H1 (cell line): ENCODE results near the gene ASTN1.

Experiments used
- CBX8 ChIP-seq: fragments of 300-800, 300-1000 bp; sonication (generic); IDR thresholded peaks from 2 replicates; pipeline ENCODE4 v1.7.1; 2016; ENCODE audit warnings: low read depth, low read length, borderline replicate concordance
- CEBPB ChIP-seq: IDR thresholded peaks from 2 replicates; pipeline ENCODE4 v1.6.1; 2012; ENCODE audit warnings: low read depth, low read length
- CREB1 ChIP-seq: IDR thresholded peaks from 2 replicates; pipeline ENCODE4 v1.6.1; 2012; ENCODE audit warnings: inconsistent platforms
- EP300 ChIP-seq, 2 experiments: IDR thresholded peaks; 1 replicate in 1 of 2; 2 replicates in 1 of 2; pipeline ENCODE4 v1.6.1; 2011 to 2012; ENCODE audit warnings: low read depth in 2 of 2, low read length in 2 of 2, mild to moderate bottlenecking in 2 of 2, borderline replicate concordance in 1 of 2, inconsistent platforms in 1 of 2, moderate library complexity in 1 of 2
- JUN ChIP-seq: IDR thresholded peaks from 2 replicates; pipeline ENCODE4 v1.6.1; 2011; ENCODE audit warnings: low read depth, mild to moderate bottlenecking, improper control_type of control experiment, low read length
- NANOG ChIP-seq: IDR thresholded peaks from 2 replicates; pipeline ENCODE4 v1.6.1; 2011; ENCODE audit warnings: low read length, low read depth, mild to moderate bottlenecking, inconsistent platforms; ENCODE audit not compliant: insufficient read depth, poor library complexity, severe bottlenecking
- PHF8 ChIP-seq: fragments of 200-600 bp; sonication (generic); conservative IDR thresholded peaks from 2 replicates; pipeline ENCODE4 v1.7.1; 2012; ENCODE audit warnings: low read depth, mild to moderate bottlenecking, inconsistent platforms, low read length, moderate library complexity
- POLR2A ChIP-seq, 2 experiments: IDR thresholded peaks; 1 replicate in 1 of 2; 2 replicates in 1 of 2; pipeline ENCODE4 v1.6.1; 2011; ENCODE audit warnings: low read depth in 2 of 2, low read length in 2 of 2, mild to moderate bottlenecking in 2 of 2; ENCODE audit errors: control extremely low read depth in 1 of 2
- POLR2AphosphoS5 ChIP-seq: IDR thresholded peaks from 2 replicates; pipeline ENCODE4 v1.6.1; 2011; ENCODE audit warnings: low read depth, low read length
- RNF2 ChIP-seq: fragments of 200-900, 300-1000 bp; sonication (generic); IDR thresholded peaks from 2 replicates; pipeline ENCODE4 v1.7.1; 2016; ENCODE audit warnings: borderline replicate concordance, low read depth, mild to moderate bottlenecking, antibody characterized with exemption, low read length; ENCODE audit not compliant: poor library complexity, severe bottlenecking; ENCODE audit errors: missing control alignments
- SRF ChIP-seq: IDR thresholded peaks from 2 replicates; pipeline ENCODE4 v1.6.1; 2011; ENCODE audit warnings: mild to moderate bottlenecking, low read depth, low read length, moderate library complexity
- TBP ChIP-seq: IDR thresholded peaks from 2 replicates; pipeline ENCODE4 v1.6.1; 2011; ENCODE audit warnings: low read depth, low read length, improper control_type of control experiment
- TF ChIP-seq, protein P1 (sequence below), 3 experiments: IDR thresholded peaks; 1 replicate in 2 of 3; 2 replicates in 1 of 3; pipeline versions ENCODE4 v1.5.1 to v1.6.1; 2011; ENCODE audit warnings: low read length in 3 of 3, mild to moderate bottlenecking in 3 of 3, inconsistent platforms in 2 of 3, low read depth in 1 of 3, moderate library complexity in 1 of 3; ENCODE audit not compliant: insufficient read depth in 1 of 3; ENCODE audit errors: control extremely low read depth in 1 of 3

DNA sequence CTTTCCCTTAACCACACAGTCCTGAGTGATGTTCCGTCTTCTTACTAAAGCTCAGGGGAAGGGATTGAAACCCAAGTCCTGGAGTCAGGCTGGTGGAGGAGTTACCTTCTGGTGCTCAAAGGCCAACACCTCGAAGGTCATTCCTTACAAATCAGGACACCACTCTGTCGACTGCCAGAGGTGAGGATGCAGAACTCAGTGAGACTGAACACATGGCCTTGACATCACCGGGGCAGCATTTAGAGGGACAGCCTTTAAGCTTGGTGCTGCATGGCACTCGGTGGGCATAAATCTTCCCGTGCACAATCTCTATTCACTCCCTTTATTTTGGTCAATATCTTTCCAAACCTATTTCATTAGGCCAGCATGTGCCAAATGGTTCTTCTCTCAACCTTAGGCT is 130.9 kb downstream of the ASTN1 start:
- TF ChIP-seq CREB1 (no peak), POLR2A (IDR thresholded peaks at IDR 0.05; ENCODE audit: control extremely low read depth in 1 of 2, low read depth in 2 of 2, low read length in 2 of 2) (no peak), SRF (no peak), PHF8 (no peak), CBX8 (no peak), NANOG (no peak), EP300 (IDR thresholded peaks at IDR 0.05; ENCODE audit: borderline replicate concordance in 1 of 2, low read depth in 2 of 2, low read length in 2 of 2) (no peak), POLR2AphosphoS5 (no peak), CEBPB (no peak), TBP (no peak), RNF2 (no peak), JUN (no peak)
- TF ChIP-seq, protein P1, sequence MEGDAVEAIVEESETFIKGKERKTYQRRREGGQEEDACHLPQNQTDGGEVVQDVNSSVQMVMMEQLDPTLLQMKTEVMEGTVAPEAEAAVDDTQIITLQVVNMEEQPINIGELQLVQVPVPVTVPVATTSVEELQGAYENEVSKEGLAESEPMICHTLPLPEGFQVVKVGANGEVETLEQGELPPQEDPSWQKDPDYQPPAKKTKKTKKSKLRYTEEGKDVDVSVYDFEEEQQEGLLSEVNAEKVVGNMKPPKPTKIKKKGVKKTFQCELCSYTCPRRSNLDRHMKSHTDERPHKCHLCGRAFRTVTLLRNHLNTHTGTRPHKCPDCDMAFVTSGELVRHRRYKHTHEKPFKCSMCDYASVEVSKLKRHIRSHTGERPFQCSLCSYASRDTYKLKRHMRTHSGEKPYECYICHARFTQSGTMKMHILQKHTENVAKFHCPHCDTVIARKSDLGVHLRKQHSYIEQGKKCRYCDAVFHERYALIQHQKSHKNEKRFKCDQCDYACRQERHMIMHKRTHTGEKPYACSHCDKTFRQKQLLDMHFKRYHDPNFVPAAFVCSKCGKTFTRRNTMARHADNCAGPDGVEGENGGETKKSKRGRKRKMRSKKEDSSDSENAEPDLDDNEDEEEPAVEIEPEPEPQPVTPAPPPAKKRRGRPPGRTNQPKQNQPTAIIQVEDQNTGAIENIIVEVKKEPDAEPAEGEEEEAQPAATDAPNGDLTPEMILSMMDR (IDR thresholded peaks at IDR 0.05; ENCODE audit: control extremely low read depth in 1 of 3, insufficient read depth in 1 of 3, low read depth in 1 of 3, low read length in 3 of 3), result no peak
